ENCODE measurements around the gene BCL11B.

DNA sequence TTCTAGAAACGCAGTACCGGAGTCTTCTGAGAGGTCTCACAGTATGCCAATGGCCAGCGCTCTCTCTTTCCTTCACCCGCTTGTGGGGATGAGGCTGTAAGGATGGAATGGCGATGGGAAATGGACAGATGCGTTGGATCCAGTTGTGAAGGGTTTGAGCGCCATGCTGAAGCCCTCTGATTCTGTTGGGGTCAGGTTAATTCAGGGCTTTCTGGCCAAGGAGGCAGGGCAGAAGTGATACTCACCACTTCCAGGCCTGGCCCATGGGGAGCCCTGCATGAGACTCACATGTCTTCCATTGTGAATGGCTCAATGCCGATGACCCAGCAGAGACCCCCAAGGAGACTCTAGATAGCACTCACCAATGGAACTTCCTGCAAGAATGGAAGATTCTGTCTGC, 114.3 kb downstream of the BCL11B start:
- TF ChIP-seq EZH2 (IDR thresholded peaks at IDR 0.05; ENCODE audit: borderline replicate concordance, low read length) = no peak
- TF ChIP-seq, protein P1, sequence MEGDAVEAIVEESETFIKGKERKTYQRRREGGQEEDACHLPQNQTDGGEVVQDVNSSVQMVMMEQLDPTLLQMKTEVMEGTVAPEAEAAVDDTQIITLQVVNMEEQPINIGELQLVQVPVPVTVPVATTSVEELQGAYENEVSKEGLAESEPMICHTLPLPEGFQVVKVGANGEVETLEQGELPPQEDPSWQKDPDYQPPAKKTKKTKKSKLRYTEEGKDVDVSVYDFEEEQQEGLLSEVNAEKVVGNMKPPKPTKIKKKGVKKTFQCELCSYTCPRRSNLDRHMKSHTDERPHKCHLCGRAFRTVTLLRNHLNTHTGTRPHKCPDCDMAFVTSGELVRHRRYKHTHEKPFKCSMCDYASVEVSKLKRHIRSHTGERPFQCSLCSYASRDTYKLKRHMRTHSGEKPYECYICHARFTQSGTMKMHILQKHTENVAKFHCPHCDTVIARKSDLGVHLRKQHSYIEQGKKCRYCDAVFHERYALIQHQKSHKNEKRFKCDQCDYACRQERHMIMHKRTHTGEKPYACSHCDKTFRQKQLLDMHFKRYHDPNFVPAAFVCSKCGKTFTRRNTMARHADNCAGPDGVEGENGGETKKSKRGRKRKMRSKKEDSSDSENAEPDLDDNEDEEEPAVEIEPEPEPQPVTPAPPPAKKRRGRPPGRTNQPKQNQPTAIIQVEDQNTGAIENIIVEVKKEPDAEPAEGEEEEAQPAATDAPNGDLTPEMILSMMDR (IDR thresholded peaks at IDR 0.05; ENCODE audit: low read length) = no peak
